ENCODE data around the gene KICS2. TPM values are rescaled to one million over a fixed set of nuclear protein-coding genes. Genes with fewer than 3 reads are reported as not detected.
"Not testable (repeated sequence)": the region's sequence is repeated elsewhere in the genome, so short reads cannot be mapped to it uniquely, and the experiment has no call there.

KICS2 gene
- total RNA-seq, 1 donor from 2014 or later: 5.2 TPM

GRCh38 chr12:64216239-64216638 lies 5.9 kb downstream of the KICS2 start:
- no peak for DNase-seq (ENCODE audit: low read depth)
- Histone ChIP-seq H3K4me3 (ENCODE audit: low read depth, low read length) (no peak overlapping the region), H3K36me3 (ENCODE audit: control insufficient read depth, insufficient read depth, low read length) (no peaks in the 10 kb centered on the region), H3K27me3 (ENCODE audit: control insufficient read depth, insufficient read depth, low read length) (no peaks in the 10 kb centered on the region)
- TF ChIP-seq CTCF (IDR thresholded peaks at IDR 0.05; ENCODE audit: insufficient read depth, low read length, poor library complexity, severe bottlenecking): no peak

GRCh38 chr12:64212119-64212746 lies 9.9 kb downstream of the KICS2 start:
- DNase-seq (ENCODE audit: low read depth): no peak
- H3K36me3 ChIP-seq (ENCODE audit: control insufficient read depth, insufficient read depth, low read length): no peaks in the 10 kb centered on the region
- TF ChIP-seq CTCF (IDR thresholded peaks at IDR 0.05; ENCODE audit: insufficient read depth, low read length, poor library complexity, severe bottlenecking): no peak
- no peaks in the 10 kb centered on the region for H3K27me3 ChIP-seq (ENCODE audit: control insufficient read depth, insufficient read depth, low read length)
- no peak overlapping the region for H3K4me3 ChIP-seq (ENCODE audit: low read depth, low read length)

GRCh38 chr12:64207453-64207852 lies 14.6 kb downstream of the KICS2 start:
- Histone ChIP-seq H3K36me3 (ENCODE audit: control insufficient read depth, insufficient read depth, low read length) (no peaks in the 10 kb centered on the region), H3K27me3 (ENCODE audit: control insufficient read depth, insufficient read depth, low read length) (no peaks in the 10 kb centered on the region), H3K4me3 (ENCODE audit: low read depth, low read length) (no peak overlapping the region)
- TF ChIP-seq CTCF (IDR thresholded peaks at IDR 0.05; ENCODE audit: insufficient read depth, low read length, poor library complexity, severe bottlenecking): no peak
- DNase-seq (ENCODE audit: low read depth): no peak

GRCh38 chr12:64205542-64205941 lies 16.6 kb downstream of the KICS2 start:
- Histone ChIP-seq H3K27me3 (ENCODE audit: control insufficient read depth, insufficient read depth, low read length) (no peaks in the 10 kb centered on the region), H3K36me3 (ENCODE audit: control insufficient read depth, insufficient read depth, low read length) (no peaks in the 10 kb centered on the region), H3K4me3 (ENCODE audit: low read depth, low read length) (no peak overlapping the region)
- DNase-seq (ENCODE audit: low read depth): no peak
- no peak for TF ChIP-seq CTCF (IDR thresholded peaks at IDR 0.05; ENCODE audit: insufficient read depth, low read length, poor library complexity, severe bottlenecking)

GRCh38 chr12:64203775-64204174 lies 18.3 kb downstream of the KICS2 start:
- Histone ChIP-seq H3K27me3 (ENCODE audit: control insufficient read depth, insufficient read depth, low read length) (no peaks in the 10 kb centered on the region), H3K36me3 (ENCODE audit: control insufficient read depth, insufficient read depth, low read length) (no peaks in the 10 kb centered on the region), H3K4me3 (ENCODE audit: low read depth, low read length) (no peak overlapping the region)
- no peak for TF ChIP-seq CTCF (IDR thresholded peaks at IDR 0.05; ENCODE audit: insufficient read depth, low read length, poor library complexity, severe bottlenecking)
- no peak for DNase-seq (ENCODE audit: low read depth)

GRCh38 chr12:64203036-64203435 lies 19.1 kb downstream of the KICS2 start:
- TF ChIP-seq CTCF (IDR thresholded peaks at IDR 0.05; ENCODE audit: insufficient read depth, low read length, poor library complexity, severe bottlenecking): no peak
- Histone ChIP-seq H3K27me3 (ENCODE audit: control insufficient read depth, insufficient read depth, low read length) (no peaks in the 10 kb centered on the region), H3K36me3 (ENCODE audit: control insufficient read depth, insufficient read depth, low read length) (no peaks in the 10 kb centered on the region), H3K4me3 (ENCODE audit: low read depth, low read length) (no peak overlapping the region)
- DNase-seq (ENCODE audit: low read depth): no peak

- not testable (repeated sequence) for H3K27me3 ChIP-seq (ENCODE audit: control insufficient read depth, insufficient read depth, low read length); H3K4me3 ChIP-seq (ENCODE audit: low read depth, low read length); H3K36me3 ChIP-seq (ENCODE audit: control insufficient read depth, insufficient read depth, low read length); DNase-seq (ENCODE audit: low read depth)
Observed at GRCh38 chr12:64195841-64196240, 26.3 kb downstream of the KICS2 start.

All from kidney epithelial cell (primary cell).